Esophagus squamous epithelium (tissue), 5 donors: ENCODE measurements around the gene LMBR1L. TPM values are rescaled to one million over a fixed set of nuclear protein-coding genes. Genes with fewer than 3 reads are reported as not detected.

Experiments
- DNase-seq: peaks from one replicate; lab custom pipeline; 2025; lab: John Stamatoyannopoulos, UW
- H3K27ac ChIP-seq, 4 donors: fragments of 200-600 bp; sonication (generic); one replicate each; pipeline ENCODE4 v1.5.1; 2016 to 2019; ENCODE audit warnings: mild to moderate bottlenecking in 1 of 4
- H3K27me3 ChIP-seq, 4 donors: fragments of 200-600 bp; sonication (generic); 1 replicate in 3 of 4; 2 replicates in 1 of 4; pipeline versions ENCODE4 v1.5.1 to v1.6.0; 2017 to 2021; ENCODE audit warnings: antibody characterized with exemption in 1 of 4
- H3K36me3 ChIP-seq, 3 donors: fragments of 200-600 bp; sonication (generic); one replicate each; pipeline ENCODE4 v1.5.1; 2016 to 2019
- H3K4me1 ChIP-seq, 3 donors: fragments of 200-600 bp; sonication (generic); one replicate each; pipeline ENCODE4 v1.5.1; 2017 to 2019
- H3K4me3 ChIP-seq, 4 donors: fragments of 200-600 bp; sonication (generic); 1 replicate in 3 of 4; 2 replicates in 1 of 4; pipeline ENCODE4 v1.5.1; 2016 to 2019; ENCODE audit warnings: mild to moderate bottlenecking in 2 of 4, moderate library complexity in 1 of 4
- H3K9me3 ChIP-seq, 3 donors: fragments of 200-600 bp; sonication (generic); one replicate each; pipeline ENCODE4 v1.5.1; 2016 to 2019
- POLR2A ChIP-seq, 4 donors: fragments of 450-650 bp; IDR thresholded peaks; one replicate each; pipeline ENCODE4 v1.6.1; 2017; ENCODE audit warnings: antibody characterized with exemption in 4 of 4, mild to moderate bottlenecking in 4 of 4, moderate library complexity in 3 of 4
- WGBS, 2 donors: methylation state at CpG; one replicate each; pipeline ENCODE4 v1.1.5; 2018; 5-methylcytosine and 5-hydroxymethylcytosine counted together
- intact Hi-C: fragments of 100-400 bp; cut with DNase I; formaldehyde crosslinking; loops from one replicate; pipeline ENCODE4 v1.15.0; 2022
- total RNA-seq, 4 donors: library from RNA; depleted of rRNA; stranded (reverse); fragments of >200 nt; gene quantifications; one replicate each; pipeline ENCODE4 v1.1.0, GENCODE V29; 2016
- TF ChIP-seq, protein P1 (sequence below), 6 experiments: fragments of 450-650 bp in 4 of 6; fragments of 200-600 bp in 2 of 6; sonication (generic) in 2 of 6; IDR thresholded peaks; one replicate each; pipeline ENCODE4 v1.5.1; 2016 to 2019; ENCODE audit warnings: antibody characterized with exemption in 6 of 6, mild to moderate bottlenecking in 4 of 6, moderate library complexity in 4 of 6
- donor health status: DM: yes; HTN: yes; CAD: no.

LMBR1L gene
- total RNA-seq, 4 donors from 2014 or later: 13.7 to 41.8 (median 27.8) TPM

GRCh38 chr12:49052451-49053208 lies 58.0 kb downstream of the LMBR1L start:
- TF ChIP-seq POLR2A (IDR thresholded peaks at IDR 0.05): no peak
- TF ChIP-seq, protein P1, sequence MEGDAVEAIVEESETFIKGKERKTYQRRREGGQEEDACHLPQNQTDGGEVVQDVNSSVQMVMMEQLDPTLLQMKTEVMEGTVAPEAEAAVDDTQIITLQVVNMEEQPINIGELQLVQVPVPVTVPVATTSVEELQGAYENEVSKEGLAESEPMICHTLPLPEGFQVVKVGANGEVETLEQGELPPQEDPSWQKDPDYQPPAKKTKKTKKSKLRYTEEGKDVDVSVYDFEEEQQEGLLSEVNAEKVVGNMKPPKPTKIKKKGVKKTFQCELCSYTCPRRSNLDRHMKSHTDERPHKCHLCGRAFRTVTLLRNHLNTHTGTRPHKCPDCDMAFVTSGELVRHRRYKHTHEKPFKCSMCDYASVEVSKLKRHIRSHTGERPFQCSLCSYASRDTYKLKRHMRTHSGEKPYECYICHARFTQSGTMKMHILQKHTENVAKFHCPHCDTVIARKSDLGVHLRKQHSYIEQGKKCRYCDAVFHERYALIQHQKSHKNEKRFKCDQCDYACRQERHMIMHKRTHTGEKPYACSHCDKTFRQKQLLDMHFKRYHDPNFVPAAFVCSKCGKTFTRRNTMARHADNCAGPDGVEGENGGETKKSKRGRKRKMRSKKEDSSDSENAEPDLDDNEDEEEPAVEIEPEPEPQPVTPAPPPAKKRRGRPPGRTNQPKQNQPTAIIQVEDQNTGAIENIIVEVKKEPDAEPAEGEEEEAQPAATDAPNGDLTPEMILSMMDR (IDR thresholded peaks at IDR 0.05): no peak
- 58 to 82% methylated on average over 7 to 13 of the region's 16 CpGs for WGBS, 2 donors
- no peak for DNase-seq
- Histone ChIP-seq H3K9me3 (no peaks in the 10 kb centered on the region), H3K4me3 (no peak overlapping the region), H3K36me3 (peaks cover 55 to 77% (median 68%) of the 10 kb centered on the region in 3 donors), H3K4me1 (peaks cover 24 to 51% (median 27%) of the 10 kb centered on the region in 3 donors), H3K27me3 (no peaks in the 10 kb centered on the region), H3K27ac (no peak overlapping the region)
- intact Hi-C loops: no loop called here

- DNase-seq: no peak
- 84 to 87% methylated on average over 19 to 20 of the region's 20 CpGs for WGBS, 2 donors
- no peaks in the 10 kb centered on the region for H3K9me3 ChIP-seq
- H3K36me3 ChIP-seq: peaks cover 55 to 85% (median 75%) of the 10 kb centered on the region in 3 donors
- intact Hi-C loops: no loop called here
- peaks cover 17 to 44% (median 20%) of the 10 kb centered on the region in 3 donors for H3K4me1 ChIP-seq
- TF ChIP-seq, protein P1 (IDR thresholded peaks at IDR 0.05): no peak
- TF ChIP-seq POLR2A (IDR thresholded peaks at IDR 0.05): no peak
- no peak overlapping the region for H3K4me3 ChIP-seq
- H3K27me3 ChIP-seq: no peaks in the 10 kb centered on the region
- H3K27ac ChIP-seq: no peak overlapping the region
Measured at GRCh38 chr12:49051777-49052438, 58.7 kb downstream of the LMBR1L start.

GRCh38 chr12:49051373-49051764 lies 59.3 kb downstream of the LMBR1L start:
- Histone ChIP-seq H3K36me3 (peaks cover 57 to 90% (median 80%) of the 10 kb centered on the region in 3 donors), H3K27ac (no peak overlapping the region), H3K27me3 (no peaks in the 10 kb centered on the region), H3K4me1 (peaks cover 12 to 38% (median 14%) of the 10 kb centered on the region in 3 donors), H3K4me3 (no peak overlapping the region), H3K9me3 (no peaks in the 10 kb centered on the region)
- TF ChIP-seq, protein P1 (IDR thresholded peaks at IDR 0.05): no peak
- TF ChIP-seq POLR2A (IDR thresholded peaks at IDR 0.05): no peak
- 90 to 92% methylated on average over 9 to 15 of the region's 18 CpGs for WGBS, 2 donors
- DNase-seq: no peak
- intact Hi-C loops: no loop called here

- Histone ChIP-seq H3K9me3 (no peaks in the 10 kb centered on the region), H3K4me3 (no peak overlapping the region), H3K27me3 (no peaks in the 10 kb centered on the region), H3K4me1 (peaks cover 7 to 32% (median 8%) of the 10 kb centered on the region in 3 donors), H3K27ac (no peak overlapping the region), H3K36me3 (peaks cover 64 to 96% (median 86%) of the 10 kb centered on the region in 3 donors)
- TF ChIP-seq POLR2A (IDR thresholded peaks at IDR 0.05): no peak
- TF ChIP-seq, protein P1 (IDR thresholded peaks at IDR 0.05): no peak
- WGBS, 2 donors: 84 to 97% methylated on average over 8 to 10 of the region's 13 CpGs
- no peak for DNase-seq
- intact Hi-C loops: no loop called here
Measured at GRCh38 chr12:49050507-49051372, 59.9 kb downstream of the LMBR1L start.
